ENCODE results near the gene CDC26.

CDC26 gene

DNA sequence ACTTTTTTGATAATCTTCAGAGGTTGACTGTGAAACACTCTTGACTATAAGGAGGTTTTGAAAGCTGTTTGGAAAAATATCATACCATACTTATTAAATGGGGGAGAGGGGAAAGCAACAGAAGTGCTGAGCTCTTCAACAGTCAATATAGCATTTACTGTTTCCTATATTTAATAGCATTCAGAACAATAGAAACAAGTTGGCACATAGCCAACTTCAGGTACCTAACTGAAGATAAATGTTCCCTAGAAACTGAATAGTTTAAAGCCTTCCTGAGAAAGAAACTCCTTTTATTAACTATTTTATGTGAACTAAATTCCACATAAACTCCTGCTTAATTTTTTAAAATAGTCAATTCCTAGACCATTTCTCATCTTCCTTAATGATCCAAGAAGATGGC lies 27.7 kb downstream of the CDC26 start:
- Histone ChIP-seq H3K4me3 (replicated peaks; ENCODE audit: low read depth, low read length) (no peak overlapping the region), H3K36me3 (ENCODE audit: control insufficient read depth, insufficient read depth, low read length) (no peaks in the 10 kb centered on the region), H3K27me3 (replicated peaks; ENCODE audit: control insufficient read depth, insufficient read depth, low read length) (no peaks in the 10 kb centered on the region)
- TF ChIP-seq, protein P1, sequence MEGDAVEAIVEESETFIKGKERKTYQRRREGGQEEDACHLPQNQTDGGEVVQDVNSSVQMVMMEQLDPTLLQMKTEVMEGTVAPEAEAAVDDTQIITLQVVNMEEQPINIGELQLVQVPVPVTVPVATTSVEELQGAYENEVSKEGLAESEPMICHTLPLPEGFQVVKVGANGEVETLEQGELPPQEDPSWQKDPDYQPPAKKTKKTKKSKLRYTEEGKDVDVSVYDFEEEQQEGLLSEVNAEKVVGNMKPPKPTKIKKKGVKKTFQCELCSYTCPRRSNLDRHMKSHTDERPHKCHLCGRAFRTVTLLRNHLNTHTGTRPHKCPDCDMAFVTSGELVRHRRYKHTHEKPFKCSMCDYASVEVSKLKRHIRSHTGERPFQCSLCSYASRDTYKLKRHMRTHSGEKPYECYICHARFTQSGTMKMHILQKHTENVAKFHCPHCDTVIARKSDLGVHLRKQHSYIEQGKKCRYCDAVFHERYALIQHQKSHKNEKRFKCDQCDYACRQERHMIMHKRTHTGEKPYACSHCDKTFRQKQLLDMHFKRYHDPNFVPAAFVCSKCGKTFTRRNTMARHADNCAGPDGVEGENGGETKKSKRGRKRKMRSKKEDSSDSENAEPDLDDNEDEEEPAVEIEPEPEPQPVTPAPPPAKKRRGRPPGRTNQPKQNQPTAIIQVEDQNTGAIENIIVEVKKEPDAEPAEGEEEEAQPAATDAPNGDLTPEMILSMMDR (IDR thresholded peaks at IDR 0.05; ENCODE audit: insufficient read depth, low read length, poor library complexity, severe bottlenecking) = no peak
- no peak for DNase-seq (ENCODE audit: extremely low read depth, insufficient read length)

DNA sequence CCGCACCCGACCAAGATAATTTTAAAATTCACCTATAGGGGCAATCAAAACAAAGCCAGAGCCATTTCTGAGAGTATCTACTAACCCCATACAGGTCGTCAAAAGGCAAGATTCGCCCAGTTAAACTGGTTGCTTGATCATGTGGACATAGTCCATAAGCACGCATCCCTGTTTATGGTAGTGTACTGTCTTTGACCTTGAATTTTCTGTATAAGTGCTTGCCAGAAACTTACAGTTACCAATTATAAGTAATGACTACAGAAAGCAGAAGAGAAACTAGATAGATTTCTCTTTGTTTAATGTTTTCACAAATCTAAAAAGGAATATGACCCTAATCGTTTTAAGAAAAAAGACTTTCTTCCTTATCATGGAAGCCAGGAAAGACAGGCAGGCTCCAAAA lies 28.4 kb downstream of the CDC26 start:
- no peaks in the 10 kb centered on the region for H3K36me3 ChIP-seq (ENCODE audit: control insufficient read depth, insufficient read depth, low read length)
- no peak for DNase-seq (ENCODE audit: extremely low read depth, insufficient read length)
- TF ChIP-seq, protein P1 (IDR thresholded peaks at IDR 0.05; ENCODE audit: insufficient read depth, low read length, poor library complexity, severe bottlenecking) = no peak
- H3K27me3 ChIP-seq (replicated peaks; ENCODE audit: control insufficient read depth, insufficient read depth, low read length) = no peaks in the 10 kb centered on the region
- H3K4me3 ChIP-seq (replicated peaks; ENCODE audit: low read depth, low read length) = no peak overlapping the region

DNA sequence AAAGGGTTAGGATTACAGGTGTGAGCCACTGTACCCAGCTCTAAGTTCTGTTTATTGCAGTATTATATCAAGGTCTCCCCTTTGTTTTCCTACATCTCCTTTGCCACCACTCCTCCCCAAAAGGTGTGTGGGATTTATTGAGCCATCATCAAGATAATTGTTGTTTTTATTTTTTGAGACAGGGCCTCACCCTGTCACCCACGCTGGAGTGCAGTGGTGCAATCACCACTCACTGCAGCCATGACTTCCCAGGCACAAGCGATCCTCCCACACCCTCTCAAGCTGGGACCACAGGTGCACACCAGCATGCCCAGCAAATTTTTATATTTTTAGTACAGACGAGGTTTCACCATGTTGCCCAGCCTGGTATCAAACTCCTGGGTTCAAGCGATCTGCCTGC lies 29.5 kb downstream of the CDC26 start:
- H3K36me3 ChIP-seq (ENCODE audit: control insufficient read depth, insufficient read depth, low read length) = no peaks in the 10 kb centered on the region
- TF ChIP-seq, protein P1 (IDR thresholded peaks at IDR 0.05; ENCODE audit: insufficient read depth, low read length, poor library complexity, severe bottlenecking) = no peak
- no peak overlapping the region for H3K4me3 ChIP-seq (replicated peaks; ENCODE audit: low read depth, low read length)
- H3K27me3 ChIP-seq (replicated peaks; ENCODE audit: control insufficient read depth, insufficient read depth, low read length) = no peaks in the 10 kb centered on the region
- no peak for DNase-seq (ENCODE audit: extremely low read depth, insufficient read length)

DNA sequence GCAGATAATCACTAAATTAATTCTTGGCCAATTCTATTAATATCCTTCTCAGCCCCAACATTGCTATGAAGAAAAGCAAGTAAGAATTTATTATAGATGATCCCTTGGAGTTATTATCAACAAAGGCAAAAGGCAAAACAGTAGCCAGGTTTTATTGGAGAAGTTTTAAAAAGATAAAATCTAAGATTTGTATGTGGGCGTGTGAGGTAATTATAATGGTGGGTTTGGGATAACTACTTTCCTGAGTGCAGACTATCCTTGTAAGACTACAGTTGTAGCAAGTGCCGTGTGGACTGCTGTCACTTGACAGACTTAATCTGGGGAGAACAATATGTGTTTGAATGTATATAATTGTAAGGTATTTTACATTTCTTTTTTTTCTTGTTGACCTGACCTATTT lies 30.8 kb downstream of the CDC26 start:
- TF ChIP-seq, protein P1 (IDR thresholded peaks at IDR 0.05; ENCODE audit: insufficient read depth, low read length, poor library complexity, severe bottlenecking) = no peak
- H3K27me3 ChIP-seq (replicated peaks; ENCODE audit: control insufficient read depth, insufficient read depth, low read length) = no peaks in the 10 kb centered on the region
- no peak overlapping the region for H3K4me3 ChIP-seq (replicated peaks; ENCODE audit: low read depth, low read length)
- no peaks in the 10 kb centered on the region for H3K36me3 ChIP-seq (ENCODE audit: control insufficient read depth, insufficient read depth, low read length)
- no peak for DNase-seq (ENCODE audit: extremely low read depth, insufficient read length)

DNA sequence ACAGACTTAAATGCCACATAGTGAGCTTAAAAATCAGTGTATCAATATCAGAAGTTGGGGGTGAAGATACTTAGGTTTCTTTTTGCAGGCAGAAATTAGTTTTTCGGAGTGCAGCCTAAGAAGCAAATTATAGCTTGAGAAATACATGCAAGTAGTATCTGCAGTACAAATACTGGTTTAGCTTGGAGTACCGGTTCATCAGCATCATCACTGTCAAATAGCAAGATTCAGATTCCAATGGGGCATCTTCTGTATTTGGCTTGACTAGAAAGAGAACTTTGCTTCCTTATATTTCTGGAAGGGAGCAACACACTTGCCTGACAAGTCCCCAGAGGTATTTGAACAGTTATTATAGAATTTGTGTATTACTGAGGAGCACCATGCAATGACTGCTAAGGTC lies 34.2 kb downstream of the CDC26 start:
- H3K27me3 ChIP-seq (replicated peaks; ENCODE audit: control insufficient read depth, insufficient read depth, low read length) = no peaks in the 10 kb centered on the region
- TF ChIP-seq, protein P1 (IDR thresholded peaks at IDR 0.05; ENCODE audit: insufficient read depth, low read length, poor library complexity, severe bottlenecking) = no peak
- H3K36me3 ChIP-seq (ENCODE audit: control insufficient read depth, insufficient read depth, low read length) = no peaks in the 10 kb centered on the region
- no peak for DNase-seq (ENCODE audit: extremely low read depth, insufficient read length)
- no peak overlapping the region for H3K4me3 ChIP-seq (replicated peaks; ENCODE audit: low read depth, low read length)

DNA sequence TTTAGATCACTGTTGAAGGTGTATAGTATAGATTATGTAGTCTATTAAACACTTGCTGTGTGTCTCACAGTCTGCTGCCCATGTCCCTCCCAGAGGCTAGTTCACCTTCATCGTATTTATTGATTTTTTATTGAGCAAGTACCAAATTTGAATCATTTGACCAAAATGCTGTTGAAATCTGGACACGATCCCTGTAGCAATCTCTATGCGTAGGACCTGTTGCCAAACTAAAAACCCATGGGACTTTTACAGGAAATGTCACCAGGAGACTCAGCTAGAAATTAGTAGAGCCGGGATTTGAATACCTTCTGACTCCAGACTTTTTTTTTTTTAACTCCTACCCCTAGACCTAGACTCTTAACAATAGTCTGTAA lies 36.5 kb downstream of the CDC26 start:
- DNase-seq (ENCODE audit: extremely low read depth, insufficient read length) = no peak
- H3K27me3 ChIP-seq (replicated peaks; ENCODE audit: control insufficient read depth, insufficient read depth, low read length) = no peaks in the 10 kb centered on the region
- no peaks in the 10 kb centered on the region for H3K36me3 ChIP-seq (ENCODE audit: control insufficient read depth, insufficient read depth, low read length)
- TF ChIP-seq, protein P1 (IDR thresholded peaks at IDR 0.05; ENCODE audit: insufficient read depth, low read length, poor library complexity, severe bottlenecking) = no peak
- no peak overlapping the region for H3K4me3 ChIP-seq (replicated peaks; ENCODE audit: low read depth, low read length)

Measured in GM06990 (cell line).